GM12864 (cell line): ENCODE measurements around the gene SLC39A10.

ENCODE experiments used
- DNase-seq: peaks from one replicate; pipeline ENCODE4 v3.0.0-alpha.2; 2011; ENCODE audit warnings: low read depth
- H3K4me3 ChIP-seq: 2 replicates; pipeline ENCODE4 v1.5.1; 2011; ENCODE audit warnings: mild to moderate bottlenecking, low read depth, low read length, control low read depth
- CTCF ChIP-seq: IDR thresholded peaks from 2 replicates; pipeline ENCODE4 v1.5.1; 2011; ENCODE audit warnings: low read depth, mild to moderate bottlenecking, moderate library complexity, low read length, control low read depth, inconsistent platforms; ENCODE audit errors: missing control alignments

Gene SLC39A10

GRCh38 chr2:195619590-195619989, 37.4 kb upstream of the SLC39A10 start:
- no peak for DNase-seq
- no peak for TF ChIP-seq CTCF
- no peak overlapping the region for H3K4me3 ChIP-seq

GRCh38 chr2:195620501-195620900, 36.5 kb upstream of the SLC39A10 start:
- no peak for DNase-seq
- no peak for TF ChIP-seq CTCF
- no peak overlapping the region for H3K4me3 ChIP-seq

- H3K4me3 ChIP-seq: no peak overlapping the region
- TF ChIP-seq CTCF: no peak
- DNase-seq: no peak
These were observed 34.1 kb upstream of the SLC39A10 start for GRCh38 chr2:195622966-195623365.

GRCh38 chr2:195626507-195626906, 30.5 kb upstream of the SLC39A10 start:
- no peak overlapping the region for H3K4me3 ChIP-seq
- DNase-seq: no peak
- no peak for TF ChIP-seq CTCF

GRCh38 chr2:195628666-195629065, 28.4 kb upstream of the SLC39A10 start:
- no peak for DNase-seq
- H3K4me3 ChIP-seq: no peak overlapping the region
- no peak for TF ChIP-seq CTCF

- no peak overlapping the region for H3K4me3 ChIP-seq
- no peak for TF ChIP-seq CTCF
- DNase-seq: no peak
These were observed 24.0 kb upstream of the SLC39A10 start for GRCh38 chr2:195632856-195633572.

- no peak for DNase-seq
- TF ChIP-seq CTCF: no peak
- H3K4me3 ChIP-seq: no peak overlapping the region
These were observed 23.5 kb upstream of the SLC39A10 start for GRCh38 chr2:195633573-195633870.
